Activated CD4-positive, alpha-beta T cell treated with anti-CD3 and anti-CD28 coated beads, Interleukin-2, amount 10 ng/mL, durations not matched to agents 24 days and 14 days (primary cell): ENCODE data around the gene TCP11L1. TPM values are rescaled to one million over a fixed set of nuclear protein-coding genes. Genes with fewer than 3 reads are reported as not detected.
"Not testable (repeated sequence)": the region's sequence is repeated elsewhere in the genome, so short reads cannot be mapped to it uniquely, and the experiment has no call there.

Experiments used
- DNase-seq: peaks from one replicate; pipeline ENCODE4 v3.0.0; 2022
- H3K27ac Mint-ChIP-seq: one replicate; pipeline ENCODE4 v1.8.0; 2022; ENCODE audit warnings: mild to moderate bottlenecking, mixed read lengths
- H3K27me3 Mint-ChIP-seq: one replicate; pipeline ENCODE4 v1.8.0; 2022; ENCODE audit warnings: mixed read lengths
- H3K36me3 Mint-ChIP-seq: one replicate; pipeline ENCODE4 v1.8.0; 2022; ENCODE audit warnings: low read depth, mild to moderate bottlenecking, mixed read lengths
- H3K4me1 Mint-ChIP-seq: one replicate; pipeline ENCODE4 v1.8.0; 2021; ENCODE audit warnings: mixed read lengths
- H3K4me3 Mint-ChIP-seq: one replicate; pipeline ENCODE4 v1.8.0; 2022; ENCODE audit warnings: mild to moderate bottlenecking, moderate library complexity, mixed read lengths
- H3K9me3 Mint-ChIP-seq: one replicate; pipeline ENCODE4 v1.8.0; 2021; ENCODE audit warnings: mixed read lengths
- intact Hi-C: fragments of 100-400 bp; cut with micrococcal nuclease; formaldehyde crosslinking; loops from one replicate; pipeline ENCODE4 v1.15.1; 2023
- total RNA-seq: library from RNA; stranded (reverse); gene quantifications from 2 replicates; pipeline ENCODE4 v1.2.3, GENCODE V29; 2022

Gene TCP11L1
- total RNA-seq, 1 donor from 2014 or later, result 12.5 TPM

DNA sequence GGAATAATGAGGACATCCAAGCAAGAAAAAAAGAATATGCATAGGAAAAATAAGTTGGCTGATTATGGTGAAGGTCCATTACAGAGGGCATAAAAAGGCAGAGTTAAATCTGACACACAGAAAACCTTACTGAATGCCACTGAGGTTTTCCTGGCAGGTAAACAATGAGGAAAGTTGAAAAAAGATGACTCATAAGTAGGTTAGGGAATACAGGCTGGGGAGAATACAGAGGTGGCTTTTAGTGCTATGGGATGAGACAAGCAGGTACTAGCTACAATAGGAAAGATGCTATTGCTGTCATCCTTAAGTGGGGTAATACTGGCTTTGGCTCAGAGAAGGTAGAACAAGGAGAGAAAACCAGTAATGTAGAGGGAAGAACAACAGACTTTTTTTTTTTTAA is 77.2 kb downstream of the TCP11L1 start:
- Mint-ChIP-seq H3K4me1 (no peaks in the 10 kb centered on the region), H3K9me3 (no peaks in the 10 kb centered on the region), H3K36me3 (no peaks in the 10 kb centered on the region), H3K27me3 (no peaks in the 10 kb centered on the region), H3K27ac (no peak overlapping the region), H3K4me3 (no peak overlapping the region)
- no peak for DNase-seq
- intact Hi-C loops, result no loop called here

DNA sequence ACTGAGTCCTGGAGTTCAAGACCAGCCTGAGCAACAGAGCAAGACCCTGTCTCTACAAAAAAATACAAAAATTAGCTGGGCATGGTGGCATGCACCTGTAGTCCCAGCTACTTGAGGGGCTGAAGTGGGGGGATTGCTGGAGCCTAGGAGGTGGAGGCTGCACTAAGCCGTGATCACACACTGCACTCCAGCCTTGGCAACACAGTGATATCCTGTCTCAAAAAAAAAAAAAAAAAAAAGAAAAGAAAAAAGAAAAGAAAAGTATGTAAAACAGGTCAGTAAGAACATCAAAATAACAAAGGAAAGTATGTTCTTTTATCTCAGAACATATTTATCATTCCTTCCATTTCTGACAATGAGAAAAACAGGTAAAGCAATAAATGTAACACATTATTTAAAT is 83.3 kb downstream of the TCP11L1 start:
- intact Hi-C loops, H3K4me3 Mint-ChIP-seq, DNase-seq, H3K9me3 Mint-ChIP-seq, H3K27ac Mint-ChIP-seq, H3K4me1 Mint-ChIP-seq, H3K27me3 Mint-ChIP-seq: not testable (repeated sequence)
- H3K36me3 Mint-ChIP-seq, result peaks cover 10% of the 10 kb centered on the region

Other genes with a start within 250 kb of the TCP11L1 start
- not detected in 2 replicates for gene CCDC73, start 244.9 kb upstream of the TCP11L1 start, total RNA-seq
- 0.56 and 0.85 TPM in 2 replicates for gene PRRG4, start 209.6 kb upstream of the TCP11L1 start, total RNA-seq
- gene QSER1, start 146.8 kb upstream of the TCP11L1 start, total RNA-seq, result 18.9 TPM in 2 replicates
- gene DEPDC7, start 23.7 kb upstream of the TCP11L1 start, total RNA-seq, result 0.64 and 0.84 TPM in 2 replicates
- gene CSTF3, start 121.9 kb downstream of the TCP11L1 start, total RNA-seq, result 36.6 and 38.7 TPM in 2 replicates
- 35.4 and 37.5 TPM in 2 replicates for gene HIPK3, start 217.8 kb downstream of the TCP11L1 start, total RNA-seq